NCI-H2107 (cell line): Measurements from ENCODE around the gene DTNB.
A peak's percentile ranks its signal among the peaks of the same experiment; 100 is the strongest.
"Not testable (repeated sequence)": the region's sequence is repeated elsewhere in the genome, so short reads cannot be mapped to it uniquely, and the experiment has no call there.

Experiments used
- DNase-seq: peaks from one replicate; lab custom pipeline; 2025; lab: John Stamatoyannopoulos, UW

DTNB gene

DNA sequence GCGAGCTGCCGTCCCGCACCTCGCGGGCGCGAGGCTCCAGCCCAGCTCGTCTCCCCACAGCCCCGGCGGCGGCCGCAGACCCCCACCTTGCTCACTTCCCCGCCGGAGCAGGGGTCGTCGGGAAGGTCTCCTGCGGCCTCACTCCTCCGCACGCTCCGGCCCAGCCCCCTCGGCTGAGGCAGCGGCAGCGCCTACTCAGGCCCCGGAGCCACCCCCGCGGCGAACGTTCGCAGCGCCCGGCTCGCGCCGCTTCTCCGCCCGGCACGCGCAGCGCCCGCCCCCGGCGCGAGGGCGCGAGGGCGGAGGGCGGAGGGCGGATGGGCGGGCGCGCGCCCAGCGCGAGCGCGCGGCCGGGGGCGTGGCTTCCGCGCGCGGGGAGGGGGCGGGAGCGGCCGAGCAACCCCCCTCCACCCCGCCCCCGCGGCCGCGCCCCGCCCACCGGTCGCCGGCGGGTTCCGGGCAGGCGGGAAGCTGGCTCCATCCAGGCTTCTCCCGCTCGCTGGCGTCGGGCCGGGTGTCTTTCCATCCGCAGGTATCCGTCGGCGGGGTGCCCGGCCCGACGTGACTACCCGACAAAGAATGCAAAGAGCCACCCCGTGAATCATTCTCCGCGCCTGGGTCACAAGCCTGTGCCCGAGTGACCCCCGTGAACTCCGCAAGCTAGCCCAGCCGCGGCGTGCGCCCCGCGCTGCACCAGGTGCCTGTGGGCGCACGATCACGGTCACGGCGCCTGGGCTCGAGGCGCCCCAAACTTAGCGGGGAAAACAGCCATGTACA lies at the start of gene DTNB:
Gene DTNB, minus strand, starts transcription at position 278 of the 777 bp plus-strand sequence. CDS start 20,917 bp downstream, outside the sequence.
- DNase-seq = peak; percentile 54

DNA sequence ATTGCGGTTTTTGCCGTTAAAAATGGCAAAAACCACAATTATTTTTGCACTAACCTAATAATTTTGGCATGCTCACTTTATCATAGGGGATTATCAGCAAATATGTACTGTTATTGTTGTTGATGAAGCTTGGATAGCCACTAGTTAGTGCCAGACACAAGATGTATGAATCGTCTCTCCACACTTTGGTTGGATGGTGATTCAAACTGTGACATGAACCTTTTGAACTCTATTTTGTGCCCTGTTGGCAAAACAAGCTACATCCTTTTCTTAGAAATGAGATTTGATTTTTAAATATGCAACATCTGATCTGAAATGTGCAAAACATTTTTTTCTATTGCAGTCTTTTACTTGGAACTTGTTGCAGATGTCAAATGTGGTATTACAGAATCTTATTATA lies 48.8 kb upstream of the DTNB start:
- no peak for DNase-seq

DNA sequence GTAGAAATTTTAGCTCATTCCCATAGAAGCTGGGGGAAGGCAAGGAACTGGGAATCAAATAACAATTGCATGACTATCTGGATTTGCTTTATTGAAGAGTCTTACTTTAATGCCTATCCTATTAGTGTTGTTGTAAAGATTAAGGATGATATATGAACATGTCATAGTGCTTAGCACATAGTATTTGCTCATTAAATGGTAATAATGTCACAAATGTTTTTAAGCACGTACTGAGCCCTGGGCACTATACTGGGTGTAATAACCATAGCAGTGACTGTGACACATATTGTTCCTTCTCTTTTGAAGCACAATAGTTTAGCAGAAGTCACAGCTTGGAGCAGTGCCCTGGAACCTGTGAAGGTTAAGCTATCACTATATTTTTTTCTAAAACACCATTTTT lies 47.2 kb upstream of the DTNB start:
- DNase-seq = no peak

DNA sequence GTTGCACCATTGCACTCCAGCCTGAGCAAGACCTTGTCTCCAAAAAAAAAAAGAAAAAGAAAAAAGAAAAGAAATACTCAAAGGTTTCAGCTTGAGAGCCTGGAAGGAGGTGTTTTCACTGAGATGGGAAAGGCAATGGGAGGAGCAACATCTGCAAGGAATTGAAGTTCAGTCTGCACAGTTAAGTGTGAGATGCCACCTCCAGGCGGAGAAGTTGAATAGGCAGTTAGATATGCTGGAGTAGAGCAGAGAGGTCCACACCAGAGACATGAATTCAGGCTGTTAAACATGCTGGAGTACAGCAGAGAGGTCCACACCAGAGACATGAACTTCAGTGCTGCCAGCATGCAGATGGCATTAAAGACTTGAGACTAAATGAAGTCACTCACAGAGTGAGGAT lies 41.4 kb upstream of the DTNB start:
- no peak for DNase-seq

DNA sequence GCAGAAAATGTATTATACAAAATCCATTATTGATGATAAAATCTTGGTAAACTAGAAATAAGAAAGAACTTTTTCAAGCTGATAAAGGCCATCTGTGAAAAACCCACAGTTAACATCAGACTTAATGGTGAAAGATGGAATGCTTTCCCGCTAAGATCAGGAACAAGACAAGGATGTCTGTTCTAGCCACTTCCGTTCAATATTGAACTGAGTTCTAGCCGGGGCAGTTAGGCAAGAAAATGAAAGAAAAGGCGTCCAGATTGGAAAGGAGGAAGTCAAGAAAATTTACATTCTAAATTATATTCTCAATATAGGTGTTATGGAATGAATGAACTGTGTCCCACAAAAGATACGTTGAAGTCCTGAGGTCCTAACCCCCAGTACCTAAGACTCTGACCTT lies 39.1 kb upstream of the DTNB start:
- no peak for DNase-seq

DNA sequence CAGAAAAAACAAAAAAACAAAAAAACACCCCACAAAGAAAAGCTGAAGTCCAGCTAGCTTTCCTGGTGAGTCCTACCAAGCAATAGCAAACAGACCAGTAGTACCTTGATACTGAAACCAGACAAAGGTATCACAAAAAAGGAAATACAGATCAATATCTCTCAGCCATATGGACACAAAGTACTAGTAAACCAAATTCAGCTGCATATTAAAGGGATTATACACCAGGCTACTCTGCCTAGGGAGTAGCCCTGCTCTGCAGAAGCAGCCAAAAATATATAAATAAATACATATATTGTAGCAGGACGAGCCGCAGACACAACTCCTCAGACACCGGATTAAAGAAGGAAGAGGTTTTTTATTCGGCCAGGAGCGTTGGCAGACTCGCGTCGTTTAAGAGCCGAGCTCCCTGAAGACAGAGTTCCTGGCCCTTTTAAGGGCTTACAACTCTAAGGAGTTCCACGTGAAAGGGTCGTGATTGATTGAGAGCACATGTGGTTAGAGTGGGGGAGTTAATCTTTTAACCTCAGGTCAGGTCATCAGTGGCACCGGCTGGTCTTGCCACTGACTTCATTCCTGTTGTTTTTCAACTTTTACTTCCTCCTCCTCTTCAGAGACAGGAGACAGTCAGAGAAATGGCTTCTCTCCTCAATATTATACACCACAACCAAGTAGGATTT lies 38.4 kb upstream of the DTNB start:
- no peak for DNase-seq

DNA sequence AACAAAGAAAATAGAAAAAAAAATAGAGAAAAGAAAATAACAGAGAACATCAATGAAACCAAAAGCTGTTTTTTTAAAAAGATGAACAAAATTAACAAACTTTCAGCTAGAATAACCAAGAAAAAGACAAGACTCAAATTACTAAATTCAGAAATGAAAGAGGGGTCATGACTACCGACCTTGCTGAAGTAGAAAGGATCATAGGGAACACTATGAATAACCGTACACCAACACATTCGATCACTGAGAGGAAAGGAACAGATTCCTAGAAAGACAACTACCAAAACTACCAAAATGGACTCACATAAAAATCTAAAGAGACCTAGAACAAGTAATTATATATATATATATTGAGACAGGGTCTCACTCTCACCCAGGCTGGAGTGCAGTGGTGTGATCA lies 37.4 kb upstream of the DTNB start:
- no peak for DNase-seq

DNA sequence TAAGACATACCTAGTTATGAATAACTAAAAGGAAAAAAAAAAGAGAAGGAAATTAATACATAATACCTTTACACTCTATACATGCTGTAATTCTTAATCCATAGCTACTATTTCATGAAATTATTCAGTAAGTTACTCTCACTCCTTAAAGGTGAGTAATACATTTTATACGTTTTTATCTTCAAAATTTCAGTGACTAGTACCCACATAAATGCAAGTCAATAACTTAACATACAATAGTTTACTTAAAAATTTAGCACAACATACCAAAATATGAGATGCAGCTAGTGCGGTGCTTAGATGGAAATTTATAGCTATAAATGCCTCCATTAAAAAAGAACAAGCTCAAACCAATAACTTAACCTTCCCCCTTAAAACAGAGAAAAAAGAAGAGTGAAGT lies 36.0 kb upstream of the DTNB start:
- no peak for DNase-seq

DNA sequence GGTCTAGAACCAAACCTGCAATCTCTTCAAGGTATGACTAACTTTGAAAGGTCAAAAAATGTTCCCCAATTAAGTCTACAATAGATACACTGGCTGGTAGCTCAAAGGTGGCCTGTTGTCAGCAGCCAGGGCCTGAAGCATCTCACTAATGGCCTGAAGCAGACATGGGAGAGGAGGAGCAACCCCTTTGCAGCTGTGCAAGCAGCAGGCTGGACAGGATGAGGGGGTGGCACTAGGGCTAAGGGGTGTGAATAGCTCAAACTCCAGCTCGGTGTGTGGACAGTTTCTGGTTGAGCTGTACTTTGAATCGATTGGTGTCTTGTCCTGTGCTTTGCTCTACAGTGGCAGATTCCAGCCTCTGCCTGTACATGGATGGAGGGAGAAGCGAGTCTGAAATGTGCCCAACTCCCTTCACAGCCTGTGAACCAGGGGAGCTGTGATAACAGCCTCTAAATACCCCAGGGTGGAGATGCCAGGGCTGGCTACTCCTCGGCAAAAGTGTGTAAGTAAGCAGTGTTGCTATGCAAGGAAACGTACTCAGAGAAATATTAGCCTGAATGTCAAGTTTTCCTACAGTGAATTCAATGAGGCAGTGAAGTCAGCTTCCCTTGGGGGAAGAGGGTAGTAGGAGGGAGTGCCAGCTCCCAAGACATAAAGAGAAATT lies 34.7 kb upstream of the DTNB start:
- no peak for DNase-seq

DNA sequence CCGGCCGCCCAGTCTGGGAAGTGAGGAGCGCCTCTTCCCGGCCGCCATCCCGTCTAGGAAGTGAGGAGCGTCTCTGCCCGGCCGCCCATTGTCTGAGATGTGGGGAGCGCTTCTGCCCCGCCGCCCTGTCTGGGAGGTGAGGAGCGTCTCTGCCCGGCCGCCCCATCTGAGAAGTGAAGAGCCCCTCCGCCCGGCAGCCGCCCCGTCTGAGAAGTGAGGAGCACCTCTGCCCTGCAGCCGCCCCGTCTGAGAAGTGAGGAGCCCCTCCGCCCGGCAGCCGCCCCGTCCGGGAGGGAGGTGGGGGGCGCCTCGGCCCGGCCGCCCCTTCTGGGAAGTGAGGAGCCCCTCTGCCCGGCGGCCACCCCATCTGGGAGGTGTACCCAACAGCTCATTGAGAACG lies 32.2 kb upstream of the DTNB start:
- DNase-seq = not testable (repeated sequence)

DNA sequence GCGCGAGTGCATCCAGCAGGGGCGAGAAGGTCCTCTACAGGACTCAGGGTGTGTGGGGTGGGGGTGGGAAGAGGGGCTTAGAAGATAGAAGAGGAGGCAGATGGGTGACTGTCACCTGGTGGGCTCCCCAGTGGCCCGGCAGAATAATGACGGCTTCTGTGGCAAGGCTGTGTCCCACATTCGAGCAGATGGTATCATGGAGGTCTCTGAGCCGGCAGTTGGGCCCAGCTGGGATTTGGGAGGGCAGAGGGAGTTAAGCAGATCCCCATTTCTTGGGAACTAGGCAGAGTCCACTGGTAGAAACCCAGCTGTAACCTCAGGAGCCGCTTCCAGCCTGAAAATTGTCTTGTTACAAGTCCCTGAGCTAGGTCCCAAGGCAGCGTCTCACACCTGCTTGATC lies 28.4 kb upstream of the DTNB start:
- DNase-seq = no peak

DNA sequence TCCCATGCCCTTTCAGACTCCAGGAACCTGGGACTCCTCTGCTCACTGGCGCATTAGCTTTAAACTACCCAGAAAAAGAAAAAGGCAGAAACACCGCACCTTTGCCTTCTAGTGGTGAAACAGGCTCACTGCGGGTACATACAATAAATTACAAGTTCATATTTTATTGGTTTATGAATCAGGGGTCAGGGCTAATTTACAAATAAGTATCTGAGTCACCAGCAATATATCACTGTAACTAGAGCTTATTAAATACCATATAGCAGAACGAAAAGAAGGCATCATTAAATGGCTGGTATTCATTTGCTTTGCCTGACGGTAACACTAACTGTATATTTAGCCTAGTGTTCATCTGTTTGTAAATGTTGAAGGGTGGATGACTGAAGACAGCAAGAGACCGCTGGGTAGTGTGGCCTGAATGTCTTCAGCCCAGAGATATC lies 26.9 kb upstream of the DTNB start:
- DNase-seq = peak; percentile 29

DNA sequence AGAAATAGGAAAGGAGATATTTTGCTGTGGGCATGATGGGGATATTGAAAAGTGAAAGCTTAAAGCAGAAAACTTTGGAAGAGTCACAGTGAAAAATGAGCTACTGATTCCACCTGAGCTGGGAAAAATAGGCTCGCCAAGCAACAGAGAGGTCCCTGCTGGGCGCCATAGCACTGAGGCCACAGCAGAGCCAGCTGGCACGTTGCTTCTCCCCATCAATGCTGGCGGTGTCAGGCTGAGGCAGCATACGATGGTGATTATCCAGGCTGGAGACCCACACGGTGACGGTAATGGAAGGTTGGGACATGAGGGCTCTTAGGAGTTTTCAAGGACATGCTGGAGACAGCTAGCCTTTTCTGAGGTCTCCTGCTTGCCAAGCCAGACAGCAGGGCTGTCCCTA lies 25.8 kb upstream of the DTNB start:
- no peak for DNase-seq

DNA sequence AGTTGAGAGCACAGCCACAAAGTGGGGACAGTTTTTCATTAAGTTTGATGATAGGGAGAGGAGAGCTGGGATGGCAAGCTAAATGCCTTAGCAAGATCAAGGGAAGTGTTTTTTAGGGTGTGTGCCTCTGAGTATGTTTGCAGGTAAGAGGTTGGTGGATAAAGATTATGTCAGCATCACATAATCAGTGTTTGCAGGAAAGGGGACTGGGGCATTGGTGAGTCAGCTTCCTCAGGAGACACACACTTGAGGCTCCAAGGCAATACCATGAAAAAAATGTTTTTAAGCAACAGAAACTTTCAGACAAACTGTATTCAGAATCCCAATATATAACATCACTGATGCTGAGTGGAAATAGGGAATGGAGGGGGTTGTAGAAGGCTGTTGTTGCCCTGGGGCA lies 25.4 kb upstream of the DTNB start:
- no peak for DNase-seq

DNA sequence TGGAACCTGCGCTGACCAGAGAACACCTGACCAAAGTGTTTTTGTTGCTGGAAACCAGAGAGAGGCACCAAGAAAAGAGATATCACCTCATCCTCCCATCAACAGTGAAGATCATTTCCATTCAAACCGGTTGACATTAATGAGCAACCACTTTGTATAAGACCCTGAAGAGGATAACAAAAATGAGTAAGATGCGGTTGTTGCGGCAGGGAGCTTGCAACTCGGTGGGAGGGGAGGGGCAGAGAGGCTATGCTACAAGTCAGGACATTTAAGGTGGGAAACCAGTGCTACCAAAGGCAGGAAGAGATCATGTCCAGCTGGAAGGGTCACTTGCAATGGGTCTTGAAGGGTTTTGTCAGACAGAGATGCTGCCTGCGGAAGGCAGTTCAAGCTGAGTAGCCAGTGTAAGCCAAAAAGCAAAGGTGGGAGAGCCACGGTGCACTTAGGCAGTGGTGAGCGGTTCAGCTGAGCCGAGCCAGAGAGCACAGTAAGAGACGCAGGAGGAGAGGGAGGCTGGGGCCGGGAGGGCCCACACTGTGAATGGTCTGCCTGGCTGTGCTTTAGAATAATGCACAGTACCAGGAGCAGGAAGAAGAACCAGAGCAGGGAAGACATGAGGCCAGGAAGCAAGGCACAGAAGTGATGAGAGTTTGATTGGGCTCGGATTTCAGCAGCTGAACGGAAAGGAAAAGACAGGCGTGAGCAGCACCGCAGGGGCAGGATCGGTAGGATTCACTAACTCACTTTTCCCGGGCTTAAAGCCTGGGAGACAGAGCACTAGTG lies 24.4 kb upstream of the DTNB start:
- DNase-seq = no peak

DNA sequence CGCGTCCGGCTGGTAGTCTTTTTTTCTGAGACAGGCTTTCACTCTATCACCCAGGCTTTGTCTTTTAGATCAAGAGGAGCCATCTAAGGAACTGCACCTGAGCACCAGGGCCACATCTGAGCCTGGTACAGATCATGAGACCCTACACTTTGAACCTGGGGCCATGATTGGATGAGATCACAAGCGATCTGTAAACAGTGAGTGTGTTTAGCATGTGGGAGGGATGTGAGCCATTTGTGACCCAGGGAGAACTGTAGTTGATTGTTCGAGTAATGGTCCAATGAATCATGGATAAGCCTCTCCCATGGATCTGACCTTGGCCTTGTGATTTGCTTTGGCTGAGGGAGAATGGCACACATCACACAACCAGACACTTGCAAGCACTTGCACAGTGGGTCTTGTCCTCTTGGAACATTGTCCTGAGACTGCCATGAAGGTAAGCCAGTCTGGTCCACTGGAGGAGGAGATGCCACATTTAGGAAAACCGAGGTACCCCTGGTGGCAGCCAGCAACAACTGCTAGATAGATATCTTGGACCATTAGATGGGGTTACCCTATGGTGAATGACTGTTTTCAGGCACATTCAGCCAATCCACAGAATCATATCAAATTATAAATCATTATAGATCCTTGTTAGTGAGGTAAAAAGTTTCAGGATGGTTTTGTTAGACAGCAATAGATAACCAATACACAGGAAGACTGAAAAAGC lies 19.5 kb upstream of the DTNB start:
- no peak for DNase-seq

DNA sequence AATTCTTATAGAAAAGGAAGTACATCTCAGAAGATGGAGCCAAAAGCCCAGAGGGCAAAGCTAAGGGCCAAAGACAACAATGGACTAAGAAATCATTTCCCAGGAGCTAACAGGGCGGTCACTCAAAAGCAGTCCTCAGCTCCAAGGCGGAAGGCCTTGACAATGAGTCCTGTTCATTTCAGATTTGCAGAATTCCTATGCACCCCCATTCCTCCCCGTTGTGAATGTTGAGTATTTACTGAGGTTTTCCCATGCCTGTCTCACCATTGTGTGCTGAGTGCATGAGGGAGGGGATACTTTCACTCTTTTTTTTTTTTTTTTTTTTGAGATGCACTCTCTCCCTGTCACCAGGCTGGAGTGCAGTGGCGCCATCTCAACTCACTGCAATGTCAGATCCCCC lies 18.8 kb upstream of the DTNB start:
- no peak for DNase-seq

DNA sequence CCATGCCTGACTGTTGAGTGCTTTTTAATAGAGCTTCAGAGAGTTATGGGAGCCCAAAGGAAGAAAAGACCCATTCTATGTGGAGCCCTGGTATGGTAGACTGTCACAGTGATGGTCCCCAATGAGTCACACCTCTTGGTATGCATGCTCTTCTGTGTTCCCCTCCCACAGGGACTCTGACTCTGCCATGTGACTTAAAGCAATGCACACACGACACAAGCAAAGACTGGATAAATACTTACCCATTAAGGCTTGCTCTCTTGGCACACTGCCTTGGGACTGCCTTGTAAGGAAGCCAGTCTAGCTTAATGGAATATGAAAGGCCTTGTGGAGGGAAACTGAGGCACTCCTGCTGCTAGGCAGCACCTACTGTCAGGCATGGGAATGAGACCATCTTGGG lies 16.7 kb upstream of the DTNB start:
- DNase-seq = no peak

DNA sequence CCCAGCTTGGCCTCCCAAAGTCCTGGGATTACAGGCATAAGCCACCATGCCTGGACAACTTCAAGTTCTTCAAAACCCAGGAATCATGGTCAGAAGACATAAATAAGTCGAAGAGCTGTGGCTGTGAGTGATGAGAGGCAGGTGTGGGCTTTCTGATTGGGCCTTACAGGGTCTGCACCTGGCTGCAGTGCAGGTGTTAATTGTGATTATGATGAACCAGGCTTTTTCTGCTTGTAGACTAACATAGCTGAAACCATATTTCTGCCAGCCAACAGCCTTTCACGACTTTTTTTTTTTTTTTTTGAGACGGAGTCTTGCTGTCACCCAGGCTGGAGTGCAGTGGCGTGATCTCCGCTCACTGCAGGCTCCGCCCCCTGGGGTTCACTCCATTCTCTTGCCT lies 14.9 kb upstream of the DTNB start:
- DNase-seq = no peak

DNA sequence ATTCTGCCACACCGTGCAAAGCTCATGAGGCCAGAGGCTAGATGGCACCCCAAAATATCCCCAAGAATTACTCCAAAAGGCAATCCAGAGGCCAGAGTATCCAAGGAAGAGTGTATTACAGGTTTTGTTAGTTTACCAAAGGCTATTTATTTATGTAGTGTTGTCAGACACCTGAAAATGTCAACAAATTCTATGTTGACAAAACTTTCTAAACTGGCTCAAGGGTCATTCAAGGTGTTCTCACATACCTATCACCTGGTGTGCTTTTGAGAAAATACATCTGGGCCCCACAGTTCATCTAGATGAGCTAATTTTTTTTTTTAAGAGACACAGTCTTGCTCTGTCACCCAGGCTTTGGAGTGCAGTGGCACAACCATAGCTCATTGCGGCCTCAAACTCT lies 12.4 kb upstream of the DTNB start:
- no peak for DNase-seq

DNA sequence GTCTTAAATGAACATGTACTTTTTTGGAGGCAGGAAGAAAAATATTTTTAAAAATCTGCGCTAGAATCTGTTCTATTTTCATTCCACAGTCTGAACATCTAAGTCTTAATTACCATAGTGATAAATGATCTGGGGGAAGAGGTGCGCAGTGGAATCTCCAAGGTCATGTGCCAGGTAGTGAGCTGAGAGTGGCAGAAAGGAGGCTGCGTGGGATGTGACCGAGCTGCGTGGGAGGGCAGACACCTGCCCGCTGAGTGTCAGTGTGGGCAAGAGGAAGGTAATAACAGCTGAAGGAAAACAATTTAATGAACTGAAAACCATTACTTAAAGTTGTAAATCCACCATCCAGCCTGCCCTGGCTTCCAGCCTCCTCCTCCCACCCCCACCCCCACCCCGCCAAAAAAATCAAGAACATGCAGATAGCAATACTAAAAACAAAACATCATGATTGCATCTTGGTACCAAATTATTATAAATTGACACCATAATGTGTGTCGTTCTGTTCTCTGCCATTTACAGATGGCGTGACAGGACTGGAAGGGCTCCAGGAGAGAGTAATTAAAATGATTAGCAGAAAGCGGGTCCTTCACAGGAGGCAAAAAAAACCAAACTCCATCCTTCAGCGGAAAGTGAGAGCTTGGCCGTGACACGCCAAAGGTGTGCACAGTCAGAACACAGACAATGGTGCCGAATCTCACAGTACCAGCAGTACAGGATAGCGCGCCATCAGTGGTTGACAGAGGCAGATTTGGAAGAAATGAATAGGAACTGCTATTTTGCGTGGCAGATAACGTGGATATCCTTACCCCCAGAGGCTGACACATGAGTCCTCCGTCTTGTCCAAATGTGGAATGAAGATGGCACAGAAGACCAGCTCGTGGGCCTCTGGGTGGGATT lies 11.4 kb upstream of the DTNB start:
- no peak for DNase-seq
